Breast epithelium (tissue), 4 donors: ENCODE measurements around the gene DNAH7. TPM values are rescaled to one million over a fixed set of nuclear protein-coding genes. Genes with fewer than 3 reads are reported as not detected.
"Not testable (repeated sequence)": the region's sequence is repeated elsewhere in the genome, so short reads cannot be mapped to it uniquely, and the experiment has no call there.

ENCODE experiments used
- DNase-seq, 2 donors: peaks; one replicate each; pipeline ENCODE4 v3.0.0-alpha.2; 2019; ENCODE audit warnings: low spot score in 2 of 2
- H3K27ac ChIP-seq, 2 donors: fragments of 200-600 bp; sonication (generic) in 1 of 2; one replicate each; pipeline ENCODE4 v1.5.1; 2016 to 2019; ENCODE audit warnings: mild to moderate bottlenecking in 1 of 2
- H3K27me3 ChIP-seq, 2 donors: fragments of 200-600 bp; sonication (generic) in 1 of 2; one replicate each; pipeline versions ENCODE4 v1.5.1 to v1.6.0; 2017 to 2019; ENCODE audit warnings: control low read depth in 1 of 2, mild to moderate bottlenecking in 1 of 2
- H3K36me3 ChIP-seq: fragments of 200-600 bp; one replicate; pipeline ENCODE4 v1.5.1; 2019
- H3K4me1 ChIP-seq, 2 donors: fragments of 200-600 bp; sonication (generic); one replicate each; pipeline ENCODE4 v1.5.1; 2016 to 2019; ENCODE audit warnings: control low read depth in 1 of 2
- H3K4me3 ChIP-seq, 3 donors: fragments of 200-600 bp; sonication (generic); 1 replicate in 2 of 3; 2 replicates in 1 of 3; pipeline ENCODE4 v1.5.1; 2016 to 2019; ENCODE audit warnings: mild to moderate bottlenecking in 3 of 3, moderate library complexity in 2 of 3
- H3K9me3 ChIP-seq, 2 donors: fragments of 200-600 bp; sonication (generic) in 1 of 2; one replicate each; pipeline ENCODE4 v1.5.1; 2016 to 2019; ENCODE audit warnings: control low read depth in 1 of 2
- POLR2A ChIP-seq: fragments of 450-650 bp; IDR thresholded peaks from one replicate; pipeline ENCODE4 v1.6.1; 2016; ENCODE audit warnings: antibody characterized with exemption, mild to moderate bottlenecking, moderate library complexity
- POLR2AphosphoS5 ChIP-seq, 3 donors: sonication (generic); formaldehyde crosslinking; IDR thresholded peaks; one replicate each; pipeline ENCODE4 v1.6.1; 2017; ENCODE audit warnings: antibody characterized with exemption in 3 of 3
- intact Hi-C: fragments of 100-400 bp; cut with DNase I; formaldehyde crosslinking; loops from one replicate; pipeline ENCODE4 v1.15.1; 2023; ENCODE audit warnings: low total_unique reads
- total RNA-seq, 3 donors: library from RNA; depleted of rRNA; stranded (reverse); fragments of >200 nt; gene quantifications; one replicate each; pipeline ENCODE4 v1.1.0, GENCODE V29; 2016
- TF ChIP-seq, protein P1 (sequence below), 3 donors: fragments of 450-650 bp; IDR thresholded peaks; one replicate each; pipeline ENCODE4 v1.5.1; 2016 to 2017; ENCODE audit warnings: antibody characterized with exemption in 3 of 3, mild to moderate bottlenecking in 3 of 3, moderate library complexity in 3 of 3

DNAH7 gene
- total RNA-seq, 3 donors from 2014 or later: 1.3 to 10.5 (median 7.2) TPM

- Histone ChIP-seq H3K27ac (peak overlapping the region in 1 of 2 donors; percentile 85), H3K36me3 (no peaks in the 10 kb centered on the region), H3K27me3 (no peaks in the 10 kb centered on the region), H3K4me1 (no peaks in the 10 kb centered on the region), H3K9me3 (no peaks in the 10 kb centered on the region), H3K4me3 (no peak overlapping the region)
- no peak for DNase-seq
- TF ChIP-seq POLR2A (no peak), POLR2AphosphoS5 (IDR thresholded peaks at IDR 0.05) (no peak)
- TF ChIP-seq, protein P1, sequence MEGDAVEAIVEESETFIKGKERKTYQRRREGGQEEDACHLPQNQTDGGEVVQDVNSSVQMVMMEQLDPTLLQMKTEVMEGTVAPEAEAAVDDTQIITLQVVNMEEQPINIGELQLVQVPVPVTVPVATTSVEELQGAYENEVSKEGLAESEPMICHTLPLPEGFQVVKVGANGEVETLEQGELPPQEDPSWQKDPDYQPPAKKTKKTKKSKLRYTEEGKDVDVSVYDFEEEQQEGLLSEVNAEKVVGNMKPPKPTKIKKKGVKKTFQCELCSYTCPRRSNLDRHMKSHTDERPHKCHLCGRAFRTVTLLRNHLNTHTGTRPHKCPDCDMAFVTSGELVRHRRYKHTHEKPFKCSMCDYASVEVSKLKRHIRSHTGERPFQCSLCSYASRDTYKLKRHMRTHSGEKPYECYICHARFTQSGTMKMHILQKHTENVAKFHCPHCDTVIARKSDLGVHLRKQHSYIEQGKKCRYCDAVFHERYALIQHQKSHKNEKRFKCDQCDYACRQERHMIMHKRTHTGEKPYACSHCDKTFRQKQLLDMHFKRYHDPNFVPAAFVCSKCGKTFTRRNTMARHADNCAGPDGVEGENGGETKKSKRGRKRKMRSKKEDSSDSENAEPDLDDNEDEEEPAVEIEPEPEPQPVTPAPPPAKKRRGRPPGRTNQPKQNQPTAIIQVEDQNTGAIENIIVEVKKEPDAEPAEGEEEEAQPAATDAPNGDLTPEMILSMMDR (IDR thresholded peaks at IDR 0.05): no peak
- intact Hi-C loops: no loop called here
These were observed 31.3 kb upstream of the DNAH7 start for GRCh38 chr2:196099916-196100315.

GRCh38 chr2:196097864-196098660, 29.4 kb upstream of the DNAH7 start:
- Histone ChIP-seq H3K9me3 (no peaks in the 10 kb centered on the region), H3K27ac (no peak overlapping the region), H3K4me1 (no peaks in the 10 kb centered on the region), H3K4me3 (no peak overlapping the region), H3K36me3 (no peaks in the 10 kb centered on the region), H3K27me3 (no peaks in the 10 kb centered on the region)
- DNase-seq: no peak
- intact Hi-C loops: no loop called here
- TF ChIP-seq POLR2AphosphoS5 (IDR thresholded peaks at IDR 0.05) (no peak), POLR2A (no peak)
- TF ChIP-seq, protein P1 (IDR thresholded peaks at IDR 0.05): no peak

- no peak for DNase-seq
These were observed 28.5 kb upstream of the DNAH7 start for GRCh38 chr2:196096982-196097745.

GRCh38 chr2:196096264-196096663, 27.6 kb upstream of the DNAH7 start:
- DNase-seq: no peak
- Histone ChIP-seq H3K27ac (no peak overlapping the region), H3K4me1 (no peaks in the 10 kb centered on the region), H3K9me3 (no peaks in the 10 kb centered on the region), H3K4me3 (no peak overlapping the region), H3K27me3 (no peaks in the 10 kb centered on the region), H3K36me3 (no peaks in the 10 kb centered on the region)
- intact Hi-C loops: no loop called here
- TF ChIP-seq POLR2A (no peak), POLR2AphosphoS5 (IDR thresholded peaks at IDR 0.05) (no peak)
- TF ChIP-seq, protein P1 (IDR thresholded peaks at IDR 0.05): no peak

More at GRCh38 chr2:196096982-196097745, 28.5 kb upstream of the DNAH7 start:
- Histone ChIP-seq H3K9me3 (no peaks in the 10 kb centered on the region), H3K4me1 (no peaks in the 10 kb centered on the region), H3K36me3 (no peaks in the 10 kb centered on the region), H3K27me3 (no peaks in the 10 kb centered on the region), H3K27ac (no peak overlapping the region), H3K4me3 (no peak overlapping the region)
- TF ChIP-seq POLR2AphosphoS5 (IDR thresholded peaks at IDR 0.05): no peak
- TF ChIP-seq POLR2A: no peak
- TF ChIP-seq, protein P1 (IDR thresholded peaks at IDR 0.05): no peak
- intact Hi-C loops: no loop called here

- H3K4me3 ChIP-seq, H3K27me3 ChIP-seq, H3K36me3 ChIP-seq, DNase-seq, H3K4me1 ChIP-seq, H3K27ac ChIP-seq, H3K9me3 ChIP-seq, intact Hi-C loops: not testable (repeated sequence)
These were observed 20.8 kb upstream of the DNAH7 start for GRCh38 chr2:196089448-196089847.
